ENCODE measurements around the gene YPEL1.
"Not testable (repeated sequence)": the region's sequence is repeated elsewhere in the genome, so short reads cannot be mapped to it uniquely, and the experiment has no call there.

YPEL1 gene

GRCh38 chr22:21720191-21720859 lies 15.3 kb downstream of the YPEL1 start:
- DNase-seq = not testable (repeated sequence)

DNA sequence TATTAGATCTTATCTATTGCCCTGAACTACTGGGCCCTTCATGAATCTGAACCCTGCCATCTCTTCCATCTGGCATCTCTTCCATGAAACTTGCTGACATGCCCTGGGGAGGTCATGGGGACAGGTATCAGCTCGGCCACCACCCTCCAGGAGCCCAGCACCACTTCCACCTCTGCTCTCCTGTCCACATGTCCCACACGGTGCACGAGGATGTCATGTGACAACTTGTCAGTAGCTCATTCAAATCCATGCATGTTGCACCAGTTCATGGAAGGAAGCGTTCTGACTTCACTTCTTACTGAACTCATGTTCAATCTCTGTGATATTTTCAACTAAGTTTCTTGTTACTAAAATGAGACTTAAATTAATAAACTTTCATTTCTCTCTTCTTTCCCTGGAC lies 16.6 kb downstream of the YPEL1 start:
- DNase-seq = no peak

- DNase-seq = no peak
Measured at GRCh38 chr22:21718499-21718898, 17.1 kb downstream of the YPEL1 start.

GRCh38 chr22:21716395-21717122 lies 19.0 kb downstream of the YPEL1 start:
- not testable (repeated sequence) for DNase-seq

DNA sequence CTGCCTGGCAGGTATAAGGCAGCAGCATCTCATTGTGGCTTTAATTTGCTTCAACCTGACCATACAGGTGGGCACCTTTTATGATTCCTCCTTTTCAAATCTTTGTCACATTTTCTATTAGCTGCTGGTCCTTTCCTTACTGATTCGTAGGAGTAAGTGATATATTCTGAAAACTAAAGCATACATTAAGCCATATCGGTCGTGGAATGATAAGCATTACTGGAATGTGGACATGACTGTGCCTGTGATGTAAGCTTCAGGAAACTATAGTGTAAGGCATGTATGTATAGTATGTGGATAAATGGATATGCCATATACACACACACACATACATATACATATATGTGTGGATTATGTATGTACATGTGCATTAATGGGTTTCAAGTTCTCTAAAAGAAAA lies 20.8 kb downstream of the YPEL1 start:
- DNase-seq = no peak

DNA sequence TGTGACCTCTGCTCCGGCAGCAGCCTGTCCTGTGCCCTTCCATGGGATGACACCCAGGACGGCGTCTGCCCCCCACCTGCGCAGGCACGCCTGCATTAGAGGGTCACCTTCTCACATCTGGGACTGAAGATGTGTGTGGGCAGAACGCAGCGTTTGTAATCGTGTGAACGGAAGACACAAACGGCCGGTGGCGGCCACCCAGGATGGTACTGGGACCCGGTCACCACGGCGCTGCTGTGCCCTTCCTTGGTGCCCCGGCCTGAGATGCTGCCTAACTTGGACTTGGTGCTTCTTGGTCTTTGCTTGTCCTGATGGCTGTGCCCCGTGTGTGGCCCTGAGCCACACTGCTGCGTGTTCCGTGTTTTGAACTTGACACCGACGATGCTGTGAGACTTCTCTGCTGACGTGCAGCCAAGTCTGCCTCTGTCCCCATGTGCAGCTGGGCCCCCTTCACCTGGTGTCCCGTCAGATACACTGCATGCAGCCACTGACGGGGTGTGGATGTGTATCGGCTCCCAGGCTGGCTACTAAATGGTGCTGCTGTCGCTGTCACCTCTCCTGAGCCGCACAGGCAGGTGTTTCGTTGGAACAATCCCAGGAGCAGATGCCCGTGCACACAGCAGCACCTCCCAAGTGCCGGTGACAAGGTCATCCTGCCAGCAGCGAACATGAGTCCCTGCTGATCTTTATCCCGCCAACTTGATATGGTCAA lies 21.4 kb downstream of the YPEL1 start:
- DNase-seq = no peak

GRCh38 chr22:21713428-21714058 lies 22.1 kb downstream of the YPEL1 start:
- no peak for DNase-seq

DNA sequence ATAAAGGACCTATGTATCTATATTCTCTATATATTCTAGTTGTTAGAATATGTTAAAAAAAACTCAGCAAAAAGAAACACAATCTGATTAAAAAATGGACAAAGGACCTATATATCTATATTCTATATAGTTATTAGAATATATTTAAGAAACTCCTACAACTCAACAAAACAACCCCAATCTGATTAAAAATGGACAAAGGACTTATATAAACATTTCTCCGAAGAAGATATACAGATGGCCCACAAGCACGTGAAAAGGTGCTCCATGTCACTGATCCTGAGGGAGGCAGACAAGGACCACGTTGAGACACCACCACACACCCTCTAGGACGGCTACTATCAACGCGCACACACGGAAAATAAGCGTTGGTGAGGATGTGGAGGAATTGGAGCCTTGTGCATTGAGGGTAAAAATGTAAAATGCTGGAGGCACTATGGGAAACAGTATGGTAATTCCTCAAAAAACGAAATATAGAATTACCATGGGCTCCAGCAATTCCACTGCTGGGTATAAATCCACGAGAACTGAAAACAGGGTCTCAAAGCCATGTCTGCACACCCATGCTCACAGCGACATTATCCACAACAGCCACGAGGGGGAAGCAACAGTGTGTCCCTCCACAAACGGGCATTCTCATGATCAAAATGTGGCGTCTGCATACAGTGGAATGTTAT lies 22.7 kb downstream of the YPEL1 start:
- DNase-seq = peak in 1 of 3 experiments; percentile 41

DNA sequence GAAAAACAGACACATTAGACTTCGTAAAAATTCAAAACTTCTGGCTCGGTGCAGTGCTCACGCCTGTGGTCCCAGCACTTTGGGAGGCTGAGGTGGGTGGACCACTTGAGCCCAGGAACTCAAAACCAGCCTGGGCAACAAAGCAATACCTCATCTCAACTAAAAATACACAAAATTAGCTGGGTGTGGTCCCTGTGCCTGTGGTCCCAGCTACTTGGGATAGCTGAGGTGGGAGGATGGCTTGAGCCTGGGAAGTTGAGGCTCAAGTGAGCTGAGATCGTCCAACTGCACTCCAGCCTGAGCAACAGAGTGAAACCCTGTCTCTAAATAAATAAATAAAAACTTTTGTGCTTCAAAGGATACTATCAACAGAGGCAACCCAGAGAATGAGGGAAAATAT lies 23.7 kb downstream of the YPEL1 start:
- DNase-seq = no peak

DNA sequence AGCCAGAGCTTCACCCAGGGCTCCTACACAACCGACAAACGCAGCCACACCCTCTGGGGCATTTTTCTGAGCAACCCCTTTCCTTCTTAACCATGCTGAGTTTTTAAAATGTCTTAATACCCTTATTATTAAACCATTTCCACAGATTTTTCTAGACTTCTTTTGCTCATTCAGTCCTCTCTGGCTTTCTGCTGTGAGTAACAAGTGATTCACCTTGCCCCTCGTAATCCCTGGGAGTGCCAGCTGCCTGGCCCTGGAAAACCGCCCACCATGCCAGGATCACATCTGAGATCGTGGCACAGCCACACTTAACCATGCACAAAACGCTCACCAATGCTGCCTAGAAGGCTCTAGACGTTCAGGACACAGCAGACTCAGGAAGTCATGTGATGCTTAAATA lies 25.4 kb downstream of the YPEL1 start:
- no peak for DNase-seq

DNA sequence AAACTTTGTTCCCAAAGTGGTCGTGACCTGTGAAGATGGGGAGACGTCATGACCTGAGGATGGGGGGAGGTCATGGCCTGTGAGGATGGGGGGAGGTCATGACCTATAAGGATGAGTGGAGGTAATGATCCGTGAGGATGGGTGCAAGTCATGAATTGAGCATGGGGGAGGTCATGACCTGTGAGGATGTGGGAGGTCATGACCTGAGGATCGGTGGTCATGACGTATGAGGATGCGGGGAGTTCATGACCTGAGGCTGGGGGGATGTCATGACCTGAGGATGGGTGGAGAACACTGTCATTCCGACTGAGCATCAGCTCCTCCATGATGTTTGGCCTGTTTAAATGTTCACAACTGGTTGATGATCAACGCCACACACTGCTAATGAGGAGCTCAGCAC lies 25.9 kb downstream of the YPEL1 start:
- no peak for DNase-seq

DNA sequence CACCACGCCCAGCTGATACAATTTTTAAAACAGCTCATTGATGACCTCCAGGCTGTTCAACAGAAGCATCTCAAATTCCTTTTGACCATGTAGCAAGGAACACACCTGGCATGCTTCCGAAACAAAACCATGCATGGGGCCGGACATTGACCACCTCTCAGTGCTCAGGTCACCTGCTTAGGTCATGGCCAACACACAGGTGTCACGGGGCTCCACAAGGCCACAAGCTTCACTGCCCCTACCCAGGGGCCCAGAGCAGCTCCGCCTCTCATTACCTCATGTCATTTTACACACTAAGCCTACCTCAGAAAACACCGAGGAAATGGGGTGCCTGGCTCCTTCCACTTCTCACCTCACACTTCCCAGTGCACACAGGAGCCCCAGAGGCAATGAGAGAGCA lies 26.6 kb downstream of the YPEL1 start:
- DNase-seq = no peak

GRCh38 chr22:21707677-21708076 lies 27.9 kb downstream of the YPEL1 start:
- peak in 1 of 3 experiments; percentile 22 for DNase-seq

DNA sequence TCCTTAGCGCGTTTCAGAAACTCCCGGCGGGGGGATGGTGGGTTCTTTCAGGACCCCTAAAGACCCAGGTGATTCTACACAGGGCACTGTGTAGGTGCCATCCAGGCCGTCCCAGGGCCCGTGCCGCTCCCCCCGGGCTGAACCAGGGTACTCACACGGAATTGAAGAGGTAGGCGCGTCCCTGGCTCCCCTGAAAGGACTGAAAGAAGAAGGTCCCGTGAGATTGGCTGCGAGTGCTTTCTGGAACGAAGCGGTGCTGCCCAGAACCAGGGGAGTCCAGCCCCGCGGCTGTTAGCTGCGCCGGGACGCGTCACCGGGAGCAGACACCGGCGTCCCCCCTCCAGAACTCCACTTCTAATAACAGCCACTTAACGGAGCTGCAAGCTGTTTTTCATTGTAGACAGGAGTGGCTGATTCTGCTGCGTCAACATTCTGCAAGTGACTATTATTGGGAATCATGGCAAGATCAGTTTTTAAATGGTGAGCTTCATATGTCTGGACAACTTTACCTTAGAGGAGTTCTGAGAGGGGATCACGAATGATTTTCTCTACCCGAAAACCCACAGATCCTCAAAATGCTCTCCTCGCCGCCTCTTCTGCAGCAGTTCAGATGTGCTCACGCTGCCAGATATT lies 31.8 kb downstream of the YPEL1 start:
- no peak for DNase-seq

DNA sequence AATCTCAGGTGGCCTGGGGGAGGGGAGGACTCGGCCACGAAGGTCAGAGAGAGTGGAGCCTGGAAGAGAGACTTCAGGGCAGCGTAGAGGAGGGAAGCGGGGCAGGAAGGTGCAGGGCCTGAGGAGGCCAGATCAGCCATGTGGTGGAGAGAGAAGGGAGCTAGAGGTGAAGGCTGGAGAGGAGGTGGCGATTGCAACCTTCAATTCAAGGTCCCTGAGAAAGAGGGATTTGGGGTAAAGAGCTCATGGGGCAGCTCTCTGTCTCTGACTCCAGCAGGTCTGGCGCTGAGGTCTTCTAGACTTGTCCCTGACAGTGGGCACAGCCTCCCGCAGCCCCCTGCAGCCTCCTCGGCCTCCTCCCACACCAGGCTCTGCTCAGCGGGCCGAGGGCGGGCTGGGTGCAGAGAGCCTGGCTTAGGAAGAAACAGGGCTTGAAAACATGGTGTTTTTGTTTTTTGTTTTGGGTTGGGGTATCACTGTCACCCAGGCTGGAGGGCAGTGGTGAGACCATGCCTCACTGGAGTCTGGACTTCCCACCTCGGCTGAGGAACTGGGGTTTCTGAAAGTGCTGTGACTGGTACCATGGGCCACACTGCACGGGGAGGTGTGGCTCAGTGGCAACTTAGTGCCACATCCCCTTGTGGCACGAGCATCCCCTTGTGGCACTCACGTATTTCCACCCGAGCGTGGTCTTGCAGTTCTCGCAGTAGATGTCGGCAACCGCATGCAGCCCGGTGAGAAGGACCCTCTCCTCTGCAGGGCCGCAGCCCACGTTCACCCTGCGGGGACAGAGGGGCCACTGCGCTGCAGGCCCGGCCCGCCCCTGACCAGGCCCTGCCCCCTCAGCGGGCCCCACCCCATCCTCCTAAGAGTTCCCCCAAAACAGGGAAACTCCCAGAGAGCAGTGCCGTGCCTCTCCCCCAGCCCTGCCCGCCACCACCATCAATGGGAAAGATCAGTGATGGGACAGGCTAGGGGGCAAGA lies 32.6 kb downstream of the YPEL1 start:
- DNase-seq = no peak

- DNase-seq = no peak
Measured at GRCh38 chr22:21702094-21702493, 33.5 kb downstream of the YPEL1 start.

- no peak for DNase-seq
Measured at GRCh38 chr22:21701384-21701971, 34.1 kb downstream of the YPEL1 start.

GRCh38 chr22:21700822-21701221 lies 34.8 kb downstream of the YPEL1 start:
- DNase-seq = no peak

GRCh38 chr22:21699643-21700042 lies 36.0 kb downstream of the YPEL1 start:
- no peak for DNase-seq

DNA sequence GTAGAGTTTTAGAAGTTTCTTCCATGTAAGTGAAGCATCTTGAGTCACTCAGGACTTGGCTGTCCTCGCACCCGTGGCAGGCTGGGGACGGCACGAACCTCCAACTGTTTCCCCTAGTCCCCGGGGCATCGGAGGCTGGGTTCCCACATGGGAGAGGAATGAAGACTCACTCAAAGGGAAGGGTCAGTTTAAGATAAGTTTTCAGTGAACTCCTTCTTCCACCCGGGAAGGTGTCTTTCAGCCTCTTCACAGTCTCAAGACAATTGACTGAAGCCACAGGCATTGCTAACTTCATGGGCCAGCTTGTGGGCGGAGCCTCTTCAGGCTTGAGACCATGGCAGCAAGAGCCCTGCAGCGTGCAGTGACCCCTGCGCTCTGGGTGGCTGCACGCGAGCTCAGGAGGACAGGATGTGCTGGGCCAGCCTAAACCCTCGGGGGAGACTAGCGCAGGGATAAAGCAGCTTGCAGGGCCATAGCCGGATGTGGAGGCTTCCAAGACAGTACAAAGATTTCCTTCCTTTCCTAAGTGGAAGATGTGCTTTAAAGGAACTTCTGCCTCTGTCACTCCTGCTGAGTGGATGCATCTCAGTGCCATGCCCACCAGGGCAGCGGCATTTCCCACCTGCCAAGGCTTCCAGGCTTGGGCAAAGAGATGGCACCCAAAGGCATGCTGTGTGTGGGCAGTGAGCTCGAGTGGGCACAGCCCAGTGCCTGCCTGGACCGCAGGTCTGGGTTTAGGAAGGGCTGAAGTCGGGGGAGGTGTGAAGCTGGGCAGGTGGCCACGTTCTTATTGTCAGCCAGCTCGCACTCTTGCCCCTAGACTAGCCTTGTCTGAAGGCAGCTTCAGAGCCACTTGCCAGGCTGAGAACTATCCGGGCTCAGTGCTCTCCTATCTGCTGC lies 36.9 kb downstream of the YPEL1 start:
- no peak for DNase-seq
